ENCODE results near the gene ARHGAP40.
"Not testable (repeated sequence)": the region's sequence is repeated elsewhere in the genome, so short reads cannot be mapped to it uniquely, and the experiment has no call there.

ARHGAP40 gene

DNA sequence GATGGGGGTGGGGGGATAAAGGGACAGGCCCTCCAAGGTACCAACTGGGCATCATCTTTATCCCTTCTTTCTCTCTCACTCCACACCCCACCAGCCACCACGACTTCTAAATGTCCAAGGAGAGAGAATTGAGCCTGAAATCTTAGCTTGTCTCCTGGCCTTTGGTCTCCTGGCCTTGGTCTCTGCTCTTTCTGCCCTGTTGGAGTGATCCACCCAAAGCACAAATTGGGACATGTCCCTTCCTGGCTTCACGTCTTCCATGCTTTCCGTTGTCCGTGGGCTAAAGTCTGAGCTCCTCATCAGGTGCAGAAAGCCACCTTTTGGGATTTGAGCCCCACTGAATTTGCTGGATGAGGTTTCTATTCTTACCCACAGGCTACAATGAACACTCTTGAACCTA, 12.3 kb upstream of the ARHGAP40 start:
- no peak for DNase-seq

DNA sequence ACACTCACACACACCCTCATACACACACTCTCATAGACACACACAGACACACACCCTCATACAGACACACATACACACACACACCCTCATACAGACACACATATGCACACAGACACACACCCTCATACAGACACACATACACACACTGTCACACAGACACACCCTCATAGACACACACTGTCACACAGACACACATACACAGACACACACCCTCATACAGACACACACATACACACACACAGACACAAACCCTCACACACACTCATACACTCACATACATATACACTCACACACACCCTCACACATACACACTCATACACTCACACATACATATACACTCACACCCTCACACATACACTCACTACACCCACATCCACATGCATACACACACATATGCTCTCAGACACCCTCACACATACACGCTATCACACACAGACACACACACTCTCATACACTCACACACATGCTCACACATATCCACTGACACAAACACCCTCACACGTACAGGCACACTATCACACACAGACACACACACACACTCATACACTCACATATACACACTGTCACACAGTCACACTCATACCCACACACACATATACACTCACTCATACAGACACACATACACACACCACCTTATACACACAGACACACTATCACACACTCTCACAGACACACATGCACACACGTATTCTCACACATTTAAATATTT, 11.5 kb upstream of the ARHGAP40 start:
- no peak for DNase-seq

DNA sequence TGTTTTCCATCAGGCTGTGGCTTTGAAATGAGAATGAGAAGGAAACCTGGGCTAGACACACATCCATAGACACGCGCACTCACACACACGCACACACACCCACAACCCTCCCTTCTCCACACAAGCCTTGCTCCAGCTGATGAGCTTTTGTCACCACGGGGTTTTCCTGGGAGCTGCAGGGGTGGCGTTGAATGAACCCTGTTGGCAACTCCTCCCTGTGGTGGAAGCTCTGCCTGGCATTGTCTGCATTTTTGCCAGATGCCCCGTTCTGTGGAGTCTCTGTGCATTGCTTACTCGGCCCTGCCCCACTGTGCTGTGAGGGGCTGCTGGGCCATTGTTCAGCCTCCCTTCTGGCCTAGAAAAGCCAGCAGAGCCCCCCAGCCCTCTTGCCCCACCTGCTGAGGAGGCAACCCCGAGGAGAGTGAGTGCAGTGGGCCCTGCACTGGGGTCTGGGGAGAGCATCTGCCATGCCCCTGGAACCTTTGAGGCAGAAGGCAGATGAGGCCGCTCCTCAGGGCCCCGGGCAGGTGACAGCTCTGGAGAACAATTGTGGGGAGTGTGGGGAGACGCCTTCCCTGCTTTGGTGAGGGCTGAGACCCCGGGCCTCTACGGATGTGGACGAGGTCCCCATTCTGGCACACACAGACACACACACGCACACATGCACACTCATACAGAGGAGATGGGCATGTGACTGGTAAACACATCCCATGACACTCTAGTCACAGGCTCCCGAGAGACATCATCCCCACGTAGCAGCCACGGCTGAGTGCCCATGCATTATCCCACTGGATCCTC, 10.7 kb upstream of the ARHGAP40 start:
- DNase-seq: no peak

DNA sequence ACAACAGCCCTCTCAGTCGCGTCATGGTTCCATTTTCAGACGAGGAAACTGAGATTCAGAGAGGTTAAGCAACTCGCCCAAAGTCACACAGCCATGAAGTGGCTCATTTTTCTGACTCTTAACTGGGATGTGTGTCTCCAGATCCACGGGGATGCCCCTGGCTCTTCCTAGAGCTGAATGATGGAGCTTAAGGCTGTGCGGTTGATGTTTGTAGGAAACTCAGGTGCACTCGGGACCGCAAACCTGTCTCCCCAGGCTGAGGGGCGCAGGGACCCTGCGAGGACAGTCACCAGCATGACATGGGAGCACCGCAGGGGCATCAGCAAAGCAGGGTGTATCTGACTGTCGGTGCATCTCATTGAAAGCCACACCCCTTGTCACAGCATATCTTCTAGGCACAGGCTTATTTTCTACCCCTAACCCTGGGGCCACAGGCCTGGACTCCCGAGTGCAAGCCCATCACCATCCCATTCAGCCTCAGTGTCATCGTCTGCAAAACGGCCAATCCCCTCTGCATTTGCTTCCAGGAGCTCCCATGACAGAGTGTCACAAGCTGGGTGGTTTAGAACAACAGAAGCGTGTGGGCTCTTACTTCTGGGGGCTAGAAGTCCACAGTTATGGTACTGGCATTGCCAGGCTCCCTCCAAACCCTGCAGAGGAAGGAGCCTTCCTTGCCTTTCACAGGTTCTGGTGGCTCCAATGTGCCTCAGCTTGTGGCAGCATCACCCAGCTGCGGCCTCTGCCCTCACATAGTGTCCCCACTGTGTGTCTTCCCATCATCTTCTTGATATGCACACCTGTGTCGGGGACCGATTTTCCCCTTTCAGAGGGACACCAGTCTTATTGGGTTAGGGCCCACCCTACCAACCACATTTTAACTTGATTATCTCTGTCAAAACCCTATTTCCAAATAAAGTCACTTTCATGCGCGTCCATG, 9.9 kb upstream of the ARHGAP40 start:
- no peak for DNase-seq

DNA sequence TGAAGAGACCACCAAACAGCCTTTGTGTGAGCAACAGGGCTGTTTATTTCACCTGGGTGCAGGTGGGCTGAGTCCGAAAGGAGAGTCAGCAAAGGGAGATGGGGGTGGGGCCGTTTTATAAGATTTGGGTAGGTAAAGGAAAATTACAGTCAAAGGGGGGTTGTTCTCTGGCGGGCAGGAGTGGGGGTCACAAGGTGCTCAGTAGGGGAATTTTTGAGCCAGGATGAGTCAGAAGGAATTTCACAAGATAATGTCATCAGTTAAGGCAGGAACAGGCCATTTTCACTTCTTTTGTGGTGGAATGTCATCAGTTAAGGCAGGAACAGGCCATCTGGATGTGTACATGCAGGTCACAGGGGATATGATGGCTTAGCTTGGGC, 9.2 kb upstream of the ARHGAP40 start:
- not testable (repeated sequence) for DNase-seq

DNA sequence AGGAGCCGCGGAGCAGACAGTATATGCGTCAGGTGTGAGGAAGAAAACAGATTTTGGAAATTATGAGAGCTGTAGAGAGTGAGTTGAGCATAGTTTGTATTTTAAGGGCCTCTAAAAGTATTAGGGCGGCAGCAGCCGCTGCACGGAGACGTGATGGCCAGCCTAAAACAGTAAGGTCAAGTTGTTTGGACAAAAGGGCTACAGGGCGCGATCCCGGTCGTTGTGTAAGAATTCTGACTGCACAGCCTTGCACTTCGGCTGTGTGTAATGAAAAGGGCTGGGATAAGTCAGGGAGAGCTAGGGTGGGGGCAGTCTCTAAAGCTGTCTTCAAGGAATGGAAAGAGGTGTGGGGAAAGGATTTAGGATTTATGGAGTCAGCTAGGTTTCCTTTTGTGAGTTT, 7.3 kb upstream of the ARHGAP40 start:
- not testable (repeated sequence) for DNase-seq

DNA sequence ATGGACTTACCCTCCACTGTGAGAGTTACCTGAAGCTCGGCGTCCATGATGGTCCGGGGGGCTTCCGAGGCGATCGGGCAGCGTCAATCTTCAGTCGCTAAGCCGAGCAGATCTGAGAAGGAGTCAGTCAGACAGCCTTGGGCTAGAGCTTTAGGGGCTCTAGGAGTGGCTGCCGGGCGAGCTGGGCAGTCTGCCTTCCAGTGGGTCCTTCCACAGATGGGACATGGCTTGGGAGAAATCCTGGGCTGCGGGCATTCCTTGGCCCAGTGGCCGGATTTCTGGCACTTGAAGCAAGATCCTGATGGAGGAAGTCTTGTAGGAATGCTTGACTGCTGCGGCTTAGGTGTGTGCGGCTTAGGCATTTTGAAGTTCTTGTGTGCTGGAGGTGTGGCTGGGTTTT, 5.7 kb upstream of the ARHGAP40 start:
- DNase-seq: not testable (repeated sequence)

DNA sequence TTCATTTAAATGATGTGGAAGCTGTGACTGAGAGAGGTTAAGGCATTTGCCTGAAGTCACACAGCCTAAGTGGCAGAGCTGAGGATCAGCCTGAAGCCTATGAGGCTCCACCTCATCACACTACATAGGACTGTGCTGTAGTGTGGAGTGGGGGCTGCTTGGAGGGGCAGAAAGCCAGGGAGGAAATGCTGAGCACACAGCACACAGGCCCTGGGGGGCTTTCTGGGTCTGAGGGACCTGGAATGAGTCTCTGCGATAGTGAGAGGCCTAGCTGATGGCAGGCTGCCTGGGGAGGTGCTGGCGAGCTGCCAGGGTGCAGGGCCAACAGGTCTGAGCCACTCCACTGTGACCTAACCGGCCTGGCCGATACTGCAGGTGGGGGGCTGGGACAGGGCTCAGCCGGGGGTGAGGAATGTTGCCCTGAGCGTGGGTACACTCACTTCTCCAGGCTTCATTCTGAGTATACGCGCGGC, 2.2 kb upstream of the ARHGAP40 start:
- DNase-seq: no peak

DNA sequence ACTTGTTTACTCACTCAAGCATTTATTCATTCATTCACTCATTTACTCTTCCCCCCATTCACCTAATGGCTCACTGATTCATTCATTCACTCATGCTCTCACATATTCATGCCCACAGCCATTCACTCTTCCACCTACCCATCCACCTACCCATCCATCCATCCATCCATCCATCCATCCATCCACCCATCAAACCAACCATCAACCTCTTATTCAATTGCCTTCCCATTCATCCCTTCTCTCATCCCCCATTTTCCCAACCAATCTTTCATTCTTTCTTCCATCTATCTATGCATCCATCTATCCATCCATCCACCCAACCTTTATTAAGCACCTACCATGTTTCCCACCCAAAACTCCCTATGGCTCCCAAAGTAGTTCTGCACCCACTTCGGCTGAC, 1.6 kb upstream of the ARHGAP40 start:
- DNase-seq: no peak

DNA sequence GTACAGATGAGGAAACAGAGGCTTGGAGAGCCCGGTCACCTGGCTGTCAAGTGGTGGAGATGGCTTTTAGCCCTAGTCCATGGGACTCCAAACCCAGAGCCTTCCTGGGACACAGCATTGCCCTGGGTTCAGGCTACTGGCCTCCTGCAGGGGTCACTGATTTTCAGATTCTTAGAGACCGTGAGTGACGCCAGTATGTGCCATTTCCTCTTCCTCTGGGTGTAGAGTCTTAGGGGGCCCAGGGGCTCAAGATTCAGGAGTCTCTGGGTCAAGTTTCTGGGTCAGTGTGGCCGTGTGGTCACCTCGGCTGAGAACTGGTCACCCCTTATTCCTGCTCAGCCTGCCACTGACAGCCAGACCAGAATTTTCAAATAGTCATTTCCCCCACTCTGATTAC, 574 bp downstream of the ARHGAP40 start:
- DNase-seq: no peak

DNA sequence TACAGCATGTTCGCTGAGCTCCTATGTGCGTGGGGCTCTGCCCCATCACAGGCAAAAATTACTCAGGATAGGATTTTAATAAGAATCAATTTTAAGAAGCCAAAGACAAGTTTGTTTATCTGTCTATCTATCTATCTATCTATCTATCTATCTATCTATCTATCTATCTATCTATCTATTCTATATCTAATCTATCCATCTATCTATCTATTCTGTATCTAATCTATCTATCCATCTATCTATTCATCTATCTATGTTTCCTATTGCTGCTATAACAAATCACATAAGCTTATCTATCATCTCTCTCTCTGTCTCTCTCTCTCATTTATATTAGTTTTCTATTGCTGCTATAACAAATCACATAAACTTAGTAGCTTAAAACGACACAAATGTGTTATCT, 1.7 kb downstream of the ARHGAP40 start:
- DNase-seq: no peak

DNA sequence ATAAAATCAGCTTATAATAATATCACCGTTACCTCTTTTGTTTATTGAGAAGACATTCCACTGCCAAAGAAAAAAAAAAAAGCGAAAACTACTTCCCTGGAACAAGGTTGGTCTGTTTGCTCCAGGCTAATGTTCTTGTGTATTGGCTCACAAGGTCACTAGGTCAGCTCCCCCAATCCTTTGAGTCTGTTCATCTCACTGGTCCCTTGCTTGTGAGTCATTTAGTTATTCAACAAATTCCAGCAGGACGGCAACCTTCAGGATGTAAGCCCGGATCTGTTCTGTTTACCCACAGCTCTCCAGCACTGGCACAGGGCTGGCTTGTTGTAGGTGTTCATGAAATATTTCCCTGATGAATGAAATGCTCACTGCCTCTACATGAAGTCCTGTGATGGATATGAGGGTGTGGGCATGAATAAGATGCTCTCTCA, 3.3 kb downstream of the ARHGAP40 start:
- no peak for DNase-seq

DNA sequence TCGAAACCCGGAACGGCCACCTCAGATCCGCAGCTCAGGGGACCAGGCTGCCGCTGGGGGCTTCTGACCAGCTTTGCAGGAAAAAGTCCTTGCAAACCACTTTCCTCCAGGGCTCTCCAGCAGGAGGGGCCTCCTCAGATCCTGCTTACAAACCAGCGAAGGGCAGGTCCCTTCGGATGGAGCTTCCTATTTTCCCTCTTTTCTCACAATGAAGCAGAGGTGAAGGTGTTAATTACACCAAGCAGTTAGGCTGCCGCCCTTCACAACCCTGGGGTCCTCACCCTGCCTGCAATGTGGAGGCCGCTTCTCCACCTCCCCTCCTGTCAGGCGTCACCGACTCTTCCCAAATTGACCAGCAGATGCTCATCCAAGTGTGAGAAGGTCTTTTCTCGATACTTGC, 5.7 kb downstream of the ARHGAP40 start:
- no peak for DNase-seq

DNA sequence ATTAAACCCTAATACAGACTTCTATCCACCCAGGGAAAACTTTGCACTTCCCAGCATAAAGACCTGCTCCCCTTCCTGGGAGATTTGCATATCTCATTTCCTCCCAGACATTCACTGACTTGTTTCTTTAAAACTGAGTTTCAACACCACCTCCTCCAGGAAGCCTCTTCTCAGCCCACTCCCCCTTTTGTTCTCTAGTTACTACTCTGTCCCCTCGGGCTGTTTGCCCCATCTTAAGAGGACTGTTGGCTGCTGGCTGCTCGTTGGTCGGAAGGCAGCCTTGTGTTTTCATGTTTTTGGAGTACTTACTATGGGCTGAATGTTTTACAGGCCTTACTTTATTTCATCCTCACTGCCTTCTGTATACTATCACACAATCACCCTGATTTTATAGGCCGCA, 6.6 kb downstream of the ARHGAP40 start:
- DNase-seq: no peak

DNA sequence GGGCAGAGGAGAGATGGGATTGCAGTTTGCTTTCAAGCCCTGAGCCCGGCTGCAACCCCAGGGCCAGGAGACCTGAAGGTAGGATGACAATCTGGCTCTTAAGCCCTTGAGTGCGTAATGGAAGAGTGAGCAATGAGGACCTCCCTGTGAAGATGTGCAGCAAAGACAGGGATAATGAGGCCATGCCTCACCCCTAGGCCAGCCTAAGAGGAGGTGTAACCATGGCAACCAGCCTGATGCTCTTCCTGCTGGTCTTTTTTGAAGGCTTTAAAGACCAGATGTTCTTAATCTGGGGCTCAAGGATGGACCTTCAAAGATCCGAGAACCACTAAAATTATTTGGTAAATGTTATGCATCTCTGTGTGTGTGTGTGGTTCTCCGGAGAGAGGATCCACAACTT, 8.2 kb downstream of the ARHGAP40 start:
- no peak for DNase-seq

DNA sequence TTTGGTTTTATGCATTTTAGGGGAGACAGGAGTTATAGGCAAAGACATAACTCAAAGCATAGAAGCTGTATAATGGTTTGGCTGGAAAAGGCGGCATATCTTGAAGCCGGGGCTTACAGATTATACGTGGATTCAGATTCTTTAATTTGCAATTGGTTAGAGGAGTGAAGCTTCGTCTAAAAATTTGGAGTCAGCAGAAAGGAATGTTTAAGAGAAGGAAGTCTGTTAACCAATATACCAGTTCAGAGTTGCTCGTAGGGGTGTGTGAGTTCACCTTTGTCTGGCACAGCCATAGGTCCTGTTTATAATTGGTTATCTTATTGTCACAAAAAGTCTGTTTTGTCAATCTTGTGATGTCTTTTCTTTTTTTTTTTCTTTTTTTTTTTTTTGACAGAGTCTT, 8.9 kb downstream of the ARHGAP40 start:
- no peak for DNase-seq

DNA sequence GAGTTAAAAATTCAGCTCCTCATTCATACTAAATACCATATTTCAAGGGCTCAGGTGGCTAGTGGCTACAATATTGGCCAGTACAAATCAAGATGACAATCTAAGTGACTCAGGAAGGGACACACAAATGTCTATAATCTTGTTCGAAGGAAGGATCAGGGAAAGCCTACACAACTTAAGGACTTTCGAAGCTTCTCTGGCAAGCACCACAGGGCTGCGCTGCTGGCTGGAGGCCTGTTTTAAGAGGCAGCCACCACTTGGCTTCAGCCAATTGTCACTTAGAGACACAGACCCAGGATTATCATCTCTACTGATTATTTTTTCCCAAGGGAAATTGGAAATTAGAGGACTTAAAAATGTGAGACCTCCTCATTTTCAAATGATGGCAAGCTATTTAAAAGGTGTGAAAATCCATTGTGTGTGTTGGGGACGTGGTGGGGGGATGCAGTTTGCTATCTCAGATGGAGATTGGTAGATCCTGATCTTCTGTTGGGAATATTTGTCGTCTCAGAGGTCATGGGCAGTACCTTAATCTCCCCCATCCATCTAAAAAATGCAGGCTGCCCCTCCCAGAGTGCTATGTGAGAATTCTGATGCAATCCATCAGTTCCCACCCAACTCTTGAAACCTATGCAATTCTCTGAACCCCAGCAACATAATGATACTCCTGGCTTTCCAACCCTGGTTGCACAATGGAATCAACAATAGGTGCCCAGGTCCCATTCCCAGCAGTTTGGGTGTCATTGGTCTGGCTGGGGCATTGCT, 11.3 kb downstream of the ARHGAP40 start:
- no peak for DNase-seq

DNA sequence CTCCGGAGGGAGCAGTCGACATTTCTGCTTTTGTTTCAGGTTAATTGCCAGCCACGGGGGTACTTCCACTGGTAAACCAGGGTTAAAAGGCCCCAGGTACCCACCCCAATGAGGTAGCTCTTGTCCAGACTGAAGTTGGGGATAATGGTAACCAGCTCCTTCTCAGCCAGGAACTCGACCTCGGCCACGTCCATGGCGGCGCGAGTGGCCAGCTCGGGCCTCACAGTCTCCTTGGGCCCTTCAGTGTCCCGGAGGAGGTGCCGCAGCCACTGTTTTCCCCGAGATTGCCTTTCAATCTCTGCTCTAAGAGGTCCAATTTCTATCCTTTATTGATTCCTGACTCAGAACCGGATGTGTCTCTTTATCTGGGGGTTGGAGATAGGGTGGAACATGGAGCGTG, 13.7 kb downstream of the ARHGAP40 start:
- DNase-seq: no peak

DNA sequence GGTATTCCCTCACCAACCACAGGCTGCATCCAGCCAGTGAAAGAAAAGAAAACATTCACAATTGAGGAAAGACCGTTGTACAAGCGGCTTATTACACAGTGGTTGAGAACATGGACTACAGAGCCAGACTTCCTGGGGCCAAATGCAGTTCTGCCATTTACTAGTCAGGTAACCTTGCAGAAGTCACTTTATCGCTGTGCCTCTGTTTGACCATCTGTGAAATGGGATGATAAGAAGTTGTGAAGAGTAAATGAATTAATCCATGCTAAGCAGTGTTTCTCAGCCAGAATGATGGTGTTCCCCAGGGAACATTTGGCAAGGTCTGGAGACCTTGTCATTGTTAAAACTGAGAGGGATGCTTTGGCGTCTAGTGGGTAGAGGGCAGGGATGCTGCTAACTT, 14.8 kb downstream of the ARHGAP40 start:
- DNase-seq: no peak

DNA sequence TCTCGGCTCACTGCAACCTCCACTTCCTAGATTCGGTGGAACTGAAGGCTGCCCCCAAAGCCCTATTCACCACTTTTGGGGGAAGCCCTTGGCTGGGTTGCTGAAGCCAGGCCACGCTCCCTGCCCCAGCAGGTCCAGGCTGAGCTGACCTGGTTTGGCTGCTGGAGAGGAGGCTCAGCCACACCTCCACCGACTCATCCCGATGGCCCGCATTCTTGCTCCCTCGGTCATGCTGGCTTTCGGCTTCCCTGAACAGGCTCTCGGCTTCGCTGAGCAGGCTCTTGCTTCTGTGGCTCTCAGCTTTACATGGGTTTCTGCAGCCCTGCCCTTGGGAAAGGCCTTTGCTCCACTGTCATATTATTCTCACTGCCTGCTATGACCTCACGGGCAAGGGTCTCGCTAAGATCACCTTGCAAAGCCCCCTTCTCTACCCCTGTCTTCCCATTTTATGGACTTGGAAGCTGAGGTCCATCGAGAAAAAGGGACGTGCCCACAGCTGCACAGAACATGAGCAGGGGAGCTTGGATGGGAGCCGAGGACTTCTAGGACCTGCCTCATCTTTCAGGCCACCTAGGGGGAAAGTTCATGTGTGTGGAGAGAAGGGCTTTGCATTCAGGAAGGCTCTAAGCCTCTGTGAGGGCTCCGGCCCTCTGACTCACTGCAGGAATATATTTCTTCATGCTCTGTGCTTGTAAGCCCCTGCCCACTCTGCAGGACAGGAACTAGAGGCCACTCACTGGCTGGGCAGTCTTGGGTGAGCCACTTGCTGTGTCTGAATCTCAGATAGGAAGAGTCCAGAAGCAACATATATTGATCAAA, 15.6 kb downstream of the ARHGAP40 start:
- DNase-seq: no peak

DNA sequence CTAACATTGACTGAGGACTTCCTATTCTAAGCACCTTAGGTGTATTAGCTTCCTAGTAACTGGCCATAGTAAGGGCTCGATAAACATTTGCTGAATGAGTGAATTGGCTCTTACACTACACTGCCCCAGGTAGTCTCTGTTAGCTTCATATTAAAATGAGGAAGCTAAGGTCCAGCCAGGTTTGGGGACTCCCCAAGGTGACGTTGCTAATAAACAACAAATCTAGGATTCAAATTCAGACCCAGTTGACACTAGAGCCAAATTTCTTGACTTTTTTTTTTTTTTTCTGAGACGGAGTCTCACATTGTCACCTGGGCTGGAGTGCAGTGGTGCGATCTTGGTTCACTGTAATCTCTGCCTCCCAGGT, 16.2 kb downstream of the ARHGAP40 start:
- DNase-seq: no peak

DNA sequence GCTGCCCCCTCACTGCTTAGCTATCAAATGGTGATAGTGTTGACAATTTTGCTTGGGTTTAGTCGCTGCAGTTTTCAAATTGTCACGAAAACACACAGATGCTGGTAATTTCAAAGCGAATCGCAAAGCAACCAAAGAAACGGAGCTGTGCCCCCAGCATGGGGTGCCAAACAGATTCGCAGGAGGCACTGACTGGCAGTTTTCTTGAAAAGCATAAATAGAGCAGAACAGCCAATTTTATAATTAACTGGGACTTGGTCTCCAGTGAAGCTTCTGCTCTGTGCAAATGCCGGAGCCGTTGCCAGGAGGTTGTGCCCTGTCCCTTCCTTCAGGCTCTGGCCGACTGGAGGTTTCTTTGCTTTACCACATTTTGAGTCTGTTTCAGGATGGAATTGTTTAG, 18.8 kb downstream of the ARHGAP40 start:
- DNase-seq: no peak
